Neural cell (in vitro differentiated cells): ENCODE measurements around the gene DPF3. TPM values are rescaled to one million over a fixed set of nuclear protein-coding genes. Genes with fewer than 3 reads are reported as not detected.

Experiments
- H2AFZ ChIP-seq: fragments of 200-600, 300-800 bp; sonication (generic), shearing (Covaris generic); 2 replicates; pipeline ENCODE4 v1.6.0; 2014; ENCODE audit warnings: low read depth, mild to moderate bottlenecking, antibody characterized with exemption, low read length, moderate library complexity
- H3F3A ChIP-seq: fragments of 200-600 bp; shearing (Covaris generic); 2 replicates; pipeline ENCODE4 v1.6.1; 2016; ENCODE audit warnings: mild to moderate bottlenecking, moderate library complexity, mixed read lengths, antibody characterized with exemption, low read length; ENCODE audit not compliant: insufficient read depth, poor library complexity, severe bottlenecking
- H3K27ac ChIP-seq: fragments of 200-600, 300-800 bp; sonication (generic), shearing (Covaris generic); 2 replicates; pipeline ENCODE4 v1.5.1; 2014; ENCODE audit warnings: mild to moderate bottlenecking, low read length, moderate library complexity
- H3K27me3 ChIP-seq: fragments of 300-800, 200-600 bp; sonication (generic), shearing (Covaris generic); 2 replicates; pipeline ENCODE4 v1.6.0; 2014; ENCODE audit warnings: mild to moderate bottlenecking, low read depth, low read length, moderate library complexity; ENCODE audit not compliant: insufficient read depth
- H3K36me3 ChIP-seq: fragments of 300-800, 200-600 bp; sonication (generic), shearing (Covaris generic); 2 replicates; pipeline ENCODE4 v1.5.1; 2014; ENCODE audit warnings: mild to moderate bottlenecking, antibody characterized with exemption, low read length, moderate library complexity; ENCODE audit not compliant: insufficient read depth
- H3K4me2 ChIP-seq: fragments of 300-800, 200-600 bp; sonication (generic), shearing (Covaris generic); 2 replicates; pipeline ENCODE4 v1.6.0; 2014; ENCODE audit warnings: mild to moderate bottlenecking, low read length
- H3K4me3 ChIP-seq: fragments of 300-800, 200-600 bp; sonication (generic), shearing (Covaris generic); 2 replicates; pipeline ENCODE4 v1.5.1; 2014; ENCODE audit warnings: mild to moderate bottlenecking, low read length, moderate library complexity
- H3K79me2 ChIP-seq: fragments of 200-600 bp; shearing (Covaris generic); replicated peaks from 2 replicates; pipeline ENCODE4 v1.6.0; 2014; ENCODE audit warnings: mild to moderate bottlenecking, low read length, moderate library complexity; ENCODE audit not compliant: insufficient read depth
- H3K9ac ChIP-seq: fragments of 300-800, 200-600 bp; sonication (generic), shearing (Covaris generic); 2 replicates; pipeline ENCODE4 v1.6.1; 2016; ENCODE audit warnings: mild to moderate bottlenecking, low read length, mixed read lengths
- H3K9me2 ChIP-seq: fragments of 200-600 bp; shearing (Covaris generic); 2 replicates; pipeline ENCODE4 v1.6.1; 2016; ENCODE audit warnings: mild to moderate bottlenecking, low read length, mixed read lengths; ENCODE audit not compliant: insufficient read depth
- H3K9me3 ChIP-seq: fragments of 200-600, 300-800 bp; sonication (generic), shearing (Covaris generic); 2 replicates; pipeline ENCODE4 v1.6.1; 2016; ENCODE audit warnings: mild to moderate bottlenecking, mixed run types, low read length, moderate library complexity, mixed read lengths
- H4K20me1 ChIP-seq: fragments of 200-600 bp; shearing (Covaris generic); 2 replicates; pipeline ENCODE4 v1.6.1; 2016; ENCODE audit warnings: mild to moderate bottlenecking, mixed run types; ENCODE audit not compliant: insufficient read depth
- CTCF ChIP-seq: fragments of 450-650 bp; IDR thresholded peaks from 2 replicates; pipeline ENCODE4 v1.5.1; 2014; ENCODE audit warnings: antibody characterized with exemption, mild to moderate bottlenecking, moderate library complexity; ENCODE audit not compliant: poor library complexity, severe bottlenecking
- EP300 ChIP-seq: fragments of 450-650 bp; conservative IDR thresholded peaks from 2 replicates; pipeline ENCODE4 v1.6.1; 2014; ENCODE audit warnings: antibody characterized with exemption, mild to moderate bottlenecking, moderate library complexity; ENCODE audit not compliant: poor library complexity, severe bottlenecking
- EZH2 ChIP-seq: fragments of 200-600, 300-800 bp; shearing (Covaris generic), sonication (generic); IDR thresholded peaks from 2 replicates; pipeline ENCODE4 v1.6.1; 2014; ENCODE audit warnings: antibody characterized with exemption, low read length, borderline replicate concordance, mild to moderate bottlenecking; ENCODE audit not compliant: insufficient read depth, poor library complexity, severe bottlenecking
- MXI1 ChIP-seq: fragments of 450-650 bp; conservative IDR thresholded peaks from 2 replicates; pipeline ENCODE4 v1.6.1; 2014; ENCODE audit warnings: antibody characterized with exemption, mild to moderate bottlenecking; ENCODE audit not compliant: poor library complexity, severe bottlenecking
- POLR2AphosphoS5 ChIP-seq: IDR thresholded peaks from 2 replicates; pipeline ENCODE4 v1.6.1; 2012
- RAD21 ChIP-seq: fragments of 450-650 bp; conservative IDR thresholded peaks from 2 replicates; pipeline ENCODE4 v1.6.1; 2014; ENCODE audit warnings: antibody characterized with exemption, mild to moderate bottlenecking, moderate library complexity
- REST ChIP-seq: IDR thresholded peaks from 2 replicates; pipeline ENCODE4 v1.6.1; 2012; ENCODE audit warnings: borderline replicate concordance
- SMC3 ChIP-seq: fragments of 450-650 bp; conservative IDR thresholded peaks from 2 replicates; pipeline ENCODE4 v1.6.1; 2014; ENCODE audit warnings: antibody characterized with exemption, mild to moderate bottlenecking, moderate library complexity; ENCODE audit not compliant: poor library complexity
- TAF1 ChIP-seq: IDR thresholded peaks from 2 replicates; pipeline ENCODE4 v1.6.1; 2012; ENCODE audit warnings: low read depth
- polyA plus RNA-seq: library from polyadenylated mRNA; depleted of rRNA; stranded (reverse); fragments of >200 nt; gene quantifications from 2 replicates; pipeline ENCODE4 v1.2.3, GENCODE V29; 2014

Gene DPF3
- polyA plus RNA-seq, 1 donor from 2014 or later = 2.9 TPM

GRCh38 chr14:72941286-72941985, 47.5 kb upstream of the DPF3 start:
- no peaks in the 10 kb centered on the region for H3K27me3 ChIP-seq
- TF ChIP-seq EZH2 (no peak), CTCF (no peak), SMC3 (no peak), RAD21 (no peak), REST (no peak), MXI1 (no peak), POLR2AphosphoS5 (no peak), TAF1 (no peak), EP300 (no peak)
- no peaks in the 10 kb centered on the region for H3F3A ChIP-seq
- no peak overlapping the region for H3K4me2 ChIP-seq
- H3K9me3 ChIP-seq = no peaks in the 10 kb centered on the region
- H4K20me1 ChIP-seq = no peaks in the 10 kb centered on the region
- no peak overlapping the region for H3K4me3 ChIP-seq
- H2AFZ ChIP-seq = no peak overlapping the region
- no peaks in the 10 kb centered on the region for H3K79me2 ChIP-seq
- H3K9ac ChIP-seq = no peak overlapping the region
- H3K36me3 ChIP-seq = no peaks in the 10 kb centered on the region
- no peaks in the 10 kb centered on the region for H3K9me2 ChIP-seq
- no peak overlapping the region for H3K27ac ChIP-seq

GRCh38 chr14:72939630-72940029, 45.7 kb upstream of the DPF3 start:
- Histone ChIP-seq H3K9me2 (no peaks in the 10 kb centered on the region), H3K9ac (no peak overlapping the region), H4K20me1 (no peaks in the 10 kb centered on the region), H3K4me3 (no peak overlapping the region), H3K36me3 (no peaks in the 10 kb centered on the region), H3F3A (no peaks in the 10 kb centered on the region), H3K27ac (no peak overlapping the region), H3K9me3 (no peaks in the 10 kb centered on the region), H3K79me2 (no peaks in the 10 kb centered on the region), H2AFZ (no peak overlapping the region), H3K27me3 (no peaks in the 10 kb centered on the region), H3K4me2 (no peak overlapping the region)
- TF ChIP-seq TAF1 = no peak
- no peak for TF ChIP-seq SMC3
- no peak for TF ChIP-seq MXI1
- no peak for TF ChIP-seq EZH2
- TF ChIP-seq EP300 = no peak
- TF ChIP-seq RAD21 = no peak
- no peak for TF ChIP-seq POLR2AphosphoS5
- no peak for TF ChIP-seq CTCF
- no peak for TF ChIP-seq REST
